Daoy (cell line): ENCODE results near the gene SIKE1. TPM values are rescaled to one million over a fixed set of nuclear protein-coding genes. Genes with fewer than 3 reads are reported as not detected.
"Not testable (repeated sequence)": the region's sequence is repeated elsewhere in the genome, so short reads cannot be mapped to it uniquely, and the experiment has no call there.

Experiments
- DNase-seq: peaks from one replicate; pipeline ENCODE4 v3.0.0-alpha.2; 2015; ENCODE audit warnings: low read depth
- total RNA-seq: library from RNA; depleted of rRNA; stranded (reverse); fragments of >200 nt; shearing (Covaris generic); gene quantifications from 2 replicates; pipeline ENCODE4 v1.2.3, GENCODE V29; 2014; rRNA removed

SIKE1 gene
- total RNA-seq, 1 experiment from 2014 or later, result 107 TPM

GRCh38 chr1:114755006-114755931 is 25.2 kb downstream of the SIKE1 start:
- peak; percentile 11 for DNase-seq

- DNase-seq, result not testable (repeated sequence)
Observed at GRCh38 chr1:114753702-114754101, 26.8 kb downstream of the SIKE1 start.

GRCh38 chr1:114753143-114753542 is 27.3 kb downstream of the SIKE1 start:
- DNase-seq, result no peak

GRCh38 chr1:114750780-114751179 is 29.7 kb downstream of the SIKE1 start:
- DNase-seq, result no peak

GRCh38 chr1:114749835-114750234 is 30.6 kb downstream of the SIKE1 start:
- DNase-seq, result no peak

- no peak for DNase-seq
Observed at GRCh38 chr1:114746450-114747121, 33.9 kb downstream of the SIKE1 start.

- no peak for DNase-seq
Observed at GRCh38 chr1:114745291-114745690, 35.2 kb downstream of the SIKE1 start.

- no peak for DNase-seq
Observed at GRCh38 chr1:114741963-114742746, 38.3 kb downstream of the SIKE1 start.

- DNase-seq, result no peak
Observed at GRCh38 chr1:114740331-114740730, 40.2 kb downstream of the SIKE1 start.

- DNase-seq, result no peak
Observed at GRCh38 chr1:114737314-114737849, 43.1 kb downstream of the SIKE1 start.

- DNase-seq, result no peak
Observed at GRCh38 chr1:114735479-114735878, 45.0 kb downstream of the SIKE1 start.

- DNase-seq, result no peak
Observed at GRCh38 chr1:114729782-114730181, 50.7 kb downstream of the SIKE1 start.

- no peak for DNase-seq
Observed at GRCh38 chr1:114728553-114728952, 51.9 kb downstream of the SIKE1 start.

- DNase-seq, result no peak
Observed at GRCh38 chr1:114725230-114725629, 55.3 kb downstream of the SIKE1 start.

- no peak for DNase-seq
Observed at GRCh38 chr1:114723915-114724314, 56.6 kb downstream of the SIKE1 start.

GRCh38 chr1:114723457-114723856 is 57.0 kb downstream of the SIKE1 start:
- no peak for DNase-seq

- no peak for DNase-seq
Observed at GRCh38 chr1:114720492-114720891, 60.0 kb downstream of the SIKE1 start.

Other genes starting within 250 kb of the SIKE1 start
- 123 and 148 TPM in 2 replicates for gene BCAS2, start 199.1 kb downstream of the SIKE1 start, total RNA-seq
- 2.0 and 3.2 TPM in 2 replicates for gene DENND2C, start 110.6 kb downstream of the SIKE1 start, total RNA-seq
- gene AMPD1, start 85.1 kb downstream of the SIKE1 start, total RNA-seq, result not detected in 2 replicates
- 164 and 172 TPM in 2 replicates for gene NRAS, start 63.9 kb downstream of the SIKE1 start, total RNA-seq
- 1,171 and 1,260 TPM in 2 replicates for gene CSDE1, start 22.7 kb downstream of the SIKE1 start, total RNA-seq
- gene SYCP1, start 74.2 kb upstream of the SIKE1 start, total RNA-seq, result not detected in 2 replicates
- not detected in 2 replicates for gene TSHB, start 249.1 kb upstream of the SIKE1 start, total RNA-seq